WTC11 (cell line): ENCODE data around the gene STARD10. TPM values are rescaled to one million over a fixed set of nuclear protein-coding genes. Genes with fewer than 3 reads are reported as not detected.
"Not testable (repeated sequence)": the region's sequence is repeated elsewhere in the genome, so short reads cannot be mapped to it uniquely, and the experiment has no call there.

Experiments
- ATAC-seq: fragments of 200-7000 bp; cut with Tn5 transposase; 2 replicates; pipeline ENCODE4 v1.10.0; 2021; ENCODE audit warnings: mild to moderate bottlenecking, moderate library complexity
- CTCF ChIA-PET: fragments of 300-600 bp; sonication (Branson Sonifier 250); formaldehyde crosslinking; loops from one replicate; lab custom pipeline; 2021; ENCODE audit warnings: antibody characterized with exemption; lab: Charles Lee
- POLR2A ChIA-PET: fragments of 350-600 bp; sonication (Branson Sonifier 250); formaldehyde crosslinking; loops from one replicate; lab custom pipeline; 2021; ENCODE audit warnings: antibody characterized with exemption; lab: Charles Lee
- DNase-seq: peaks from one replicate; pipeline ENCODE4 v3.0.0; 2021; ENCODE audit warnings: low spot score
- H3K27ac Mint-ChIP-seq: 2 replicates; pipeline ENCODE4 v1.8.0; 2021; ENCODE audit warnings: mixed read lengths
- H3K27me3 Mint-ChIP-seq: 2 replicates; pipeline ENCODE4 v1.8.0; 2021; ENCODE audit warnings: low read depth, mild to moderate bottlenecking, moderate library complexity, mixed read lengths
- H3K36me3 Mint-ChIP-seq: 2 replicates; pipeline ENCODE4 v1.8.0; 2021; ENCODE audit warnings: mixed read lengths
- H3K4me1 Mint-ChIP-seq: 2 replicates; pipeline ENCODE4 v1.8.0; 2022; ENCODE audit warnings: mixed read lengths
- H3K4me3 Mint-ChIP-seq: 2 replicates; pipeline ENCODE4 v1.8.0; 2021; ENCODE audit warnings: mild to moderate bottlenecking, moderate library complexity, mixed read lengths
- H3K9me3 Mint-ChIP-seq: 2 replicates; pipeline ENCODE4 v1.8.0; 2021; ENCODE audit warnings: mixed read lengths
- CREB1 ChIP-seq: sonication (generic); formaldehyde crosslinking; IDR thresholded peaks from 2 replicates; pipeline ENCODE4 v1.8.0; 2023; ENCODE audit warnings: mild to moderate bottlenecking, missing genetic modification reagents
- FOXP1 ChIP-seq: sonication (generic); formaldehyde crosslinking; IDR thresholded peaks from 2 replicates; pipeline ENCODE4 v1.8.0; 2022; ENCODE audit warnings: missing genetic modification reagents, mild to moderate bottlenecking, moderate library complexity, borderline replicate concordance
- JAZF1 ChIP-seq: fragments of 250-450 bp; sonication (Bioruptor Pico); IDR thresholded peaks from 2 replicates; pipeline ENCODE4 v1.9.0; 2021; ENCODE audit warnings: moderate library complexity, mild to moderate bottlenecking, inconsistent platforms
- MXD4 ChIP-seq: fragments of 250-450 bp; sonication (Bioruptor Pico); IDR thresholded peaks from 2 replicates; pipeline ENCODE4 v1.8.0; 2021; ENCODE audit warnings: mild to moderate bottlenecking, moderate library complexity, borderline replicate concordance
- NFATC4 ChIP-seq: fragments of 250-450 bp; sonication (Bioruptor Pico); IDR thresholded peaks from 2 replicates; pipeline ENCODE4 v1.9.0; 2021; ENCODE audit warnings: mild to moderate bottlenecking
- NFE2L1 ChIP-seq: sonication (generic); formaldehyde crosslinking; IDR thresholded peaks from 2 replicates; pipeline ENCODE4 v1.8.1; 2023; ENCODE audit warnings: missing genetic modification reagents
- NFYB ChIP-seq: sonication (generic); formaldehyde crosslinking; conservative IDR thresholded peaks from 2 replicates; pipeline ENCODE4 v1.8.0; 2022; ENCODE audit warnings: low read depth, missing genetic modification reagents
- NR2C2 ChIP-seq: sonication (generic); formaldehyde crosslinking; IDR thresholded peaks from 2 replicates; pipeline ENCODE4 v1.8.0; 2022; ENCODE audit warnings: mild to moderate bottlenecking, missing genetic modification reagents
- OVOL2 ChIP-seq: fragments of 250-450 bp; sonication (Bioruptor Pico); IDR thresholded peaks from 2 replicates; pipeline ENCODE4 v1.9.0; 2021; ENCODE audit warnings: mild to moderate bottlenecking, borderline replicate concordance
- PRRX2 ChIP-seq: fragments of 250-450 bp; sonication (Bioruptor Pico); IDR thresholded peaks from 2 replicates; pipeline ENCODE4 v1.8.0; 2021; ENCODE audit warnings: mild to moderate bottlenecking
- SMAD3 ChIP-seq: sonication (generic); formaldehyde crosslinking; IDR thresholded peaks from 2 replicates; pipeline ENCODE4 v1.8.0; 2022; ENCODE audit warnings: missing genetic modification reagents, mild to moderate bottlenecking, borderline replicate concordance
- SOX15 ChIP-seq: fragments of 250-450 bp; sonication (Bioruptor Pico); IDR thresholded peaks from 2 replicates; pipeline ENCODE4 v1.9.0; 2021; ENCODE audit warnings: mild to moderate bottlenecking
- SP1 ChIP-seq: sonication (generic); formaldehyde crosslinking; conservative IDR thresholded peaks from 2 replicates; pipeline ENCODE4 v1.8.1; 2022; ENCODE audit warnings: missing genetic modification reagents
- TEAD1 ChIP-seq: sonication (generic); formaldehyde crosslinking; IDR thresholded peaks from 2 replicates; pipeline ENCODE4 v1.8.0; 2022; ENCODE audit warnings: mild to moderate bottlenecking, missing genetic modification reagents
- ZNF138 ChIP-seq: sonication (generic); formaldehyde crosslinking; conservative IDR thresholded peaks from 2 replicates; pipeline ENCODE4 v1.8.1; 2022; ENCODE audit warnings: mild to moderate bottlenecking, moderate library complexity, missing genetic modification reagents
- ZNF263 ChIP-seq: sonication (generic); formaldehyde crosslinking; IDR thresholded peaks from 2 replicates; pipeline ENCODE4 v1.8.1; 2022; ENCODE audit warnings: low read depth, mild to moderate bottlenecking, moderate library complexity, missing genetic modification reagents
- total RNA-seq: library from RNA; stranded (reverse); gene quantifications from 3 replicates; pipeline ENCODE4 v1.2.3, GENCODE V29; 2021
- TF ChIP-seq, protein P1 (sequence below): fragments of 250-450 bp; sonication (Bioruptor Pico); IDR thresholded peaks from 2 replicates; pipeline ENCODE4 v1.8.0; 2021; ENCODE audit warnings: mild to moderate bottlenecking
- TF ChIP-seq, protein P2 (sequence below): sonication (generic); formaldehyde crosslinking; IDR thresholded peaks from 2 replicates; pipeline ENCODE4 v1.8.0; 2023; ENCODE audit warnings: missing genetic modification reagents
- TF ChIP-seq, protein P3 (sequence below): sonication (generic); formaldehyde crosslinking; IDR thresholded peaks from 2 replicates; pipeline ENCODE4 v1.8.0; 2022; ENCODE audit warnings: mild to moderate bottlenecking, missing genetic modification reagents
- TF ChIP-seq, protein P4 (sequence below): sonication (generic); formaldehyde crosslinking; IDR thresholded peaks from 2 replicates; pipeline ENCODE4 v1.8.1; 2023; ENCODE audit warnings: mild to moderate bottlenecking, missing genetic modification reagents, borderline replicate concordance
- TF ChIP-seq, protein P5 (sequence below): sonication (generic); formaldehyde crosslinking; IDR thresholded peaks from 2 replicates; pipeline ENCODE4 v1.8.1; 2022; ENCODE audit warnings: mild to moderate bottlenecking, moderate library complexity, missing genetic modification reagents
- TF ChIP-seq, protein P6 (sequence below): sonication (generic); formaldehyde crosslinking; IDR thresholded peaks from 2 replicates; pipeline ENCODE4 v1.8.1; 2023; ENCODE audit warnings: mild to moderate bottlenecking, missing genetic modification reagents, moderate library complexity
- TF ChIP-seq, protein P7 (sequence below): sonication (generic); formaldehyde crosslinking; IDR thresholded peaks from 2 replicates; pipeline ENCODE4 v1.8.0; 2022; ENCODE audit warnings: mild to moderate bottlenecking, missing genetic modification reagents

The STARD10 gene
- total RNA-seq, 1 experiment from 2014 or later = 32.0 TPM

DNA sequence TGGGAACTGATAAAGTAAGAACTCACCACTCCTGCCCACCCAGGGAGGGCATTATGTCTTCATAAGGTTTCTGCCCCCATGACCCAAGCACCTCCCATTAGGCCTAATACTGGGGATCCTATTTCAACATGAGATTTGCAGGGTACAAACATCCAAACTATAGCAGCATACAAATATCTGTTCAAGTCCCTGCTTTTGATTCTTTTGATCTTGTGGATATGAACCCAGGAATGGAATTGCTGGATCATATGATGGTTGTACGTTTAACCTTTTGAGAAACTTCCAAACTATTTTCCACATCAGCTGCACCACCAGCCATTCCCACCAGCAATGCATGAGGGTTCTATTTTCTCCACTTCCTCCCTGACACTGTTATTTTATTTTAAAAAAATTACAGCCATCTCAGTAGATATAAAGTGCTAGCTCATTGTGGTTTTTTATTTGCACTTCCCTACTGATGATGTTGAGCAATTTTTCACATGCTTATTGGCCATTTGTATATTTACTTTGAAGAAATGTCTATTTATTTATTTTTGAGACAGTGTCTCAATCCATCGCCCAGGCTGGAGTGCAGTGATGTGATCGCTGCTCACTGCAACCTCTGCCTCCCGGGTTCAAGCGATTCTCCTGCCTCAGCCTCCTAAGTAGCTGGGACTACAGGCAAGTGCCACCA is 13.3 kb upstream of the STARD10 start (continued):
- TF ChIP-seq, protein P1, sequence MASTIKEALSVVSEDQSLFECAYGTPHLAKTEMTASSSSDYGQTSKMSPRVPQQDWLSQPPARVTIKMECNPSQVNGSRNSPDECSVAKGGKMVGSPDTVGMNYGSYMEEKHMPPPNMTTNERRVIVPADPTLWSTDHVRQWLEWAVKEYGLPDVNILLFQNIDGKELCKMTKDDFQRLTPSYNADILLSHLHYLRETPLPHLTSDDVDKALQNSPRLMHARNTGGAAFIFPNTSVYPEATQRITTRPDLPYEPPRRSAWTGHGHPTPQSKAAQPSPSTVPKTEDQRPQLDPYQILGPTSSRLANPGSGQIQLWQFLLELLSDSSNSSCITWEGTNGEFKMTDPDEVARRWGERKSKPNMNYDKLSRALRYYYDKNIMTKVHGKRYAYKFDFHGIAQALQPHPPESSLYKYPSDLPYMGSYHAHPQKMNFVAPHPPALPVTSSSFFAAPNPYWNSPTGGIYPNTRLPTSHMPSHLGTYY = no peak
- TF ChIP-seq ZNF263 (CRISPR knock-in tag) (no peak), SP1 (CRISPR knock-in tag) (no peak), JAZF1 (CRISPR knock-in tag) (no peak), NFE2L1 (no peak), OVOL2 (CRISPR knock-in tag) (no peak), ZNF138 (CRISPR knock-in tag) (no peak), NFATC4 (CRISPR knock-in tag) (no peak)
- TF ChIP-seq, protein P2, sequence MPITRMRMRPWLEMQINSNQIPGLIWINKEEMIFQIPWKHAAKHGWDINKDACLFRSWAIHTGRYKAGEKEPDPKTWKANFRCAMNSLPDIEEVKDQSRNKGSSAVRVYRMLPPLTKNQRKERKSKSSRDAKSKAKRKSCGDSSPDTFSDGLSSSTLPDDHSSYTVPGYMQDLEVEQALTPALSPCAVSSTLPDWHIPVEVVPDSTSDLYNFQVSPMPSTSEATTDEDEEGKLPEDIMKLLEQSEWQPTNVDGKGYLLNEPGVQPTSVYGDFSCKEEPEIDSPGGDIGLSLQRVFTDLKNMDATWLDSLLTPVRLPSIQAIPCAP (CRISPR knock-in tag) = no peak
- TF ChIP-seq, protein P3, sequence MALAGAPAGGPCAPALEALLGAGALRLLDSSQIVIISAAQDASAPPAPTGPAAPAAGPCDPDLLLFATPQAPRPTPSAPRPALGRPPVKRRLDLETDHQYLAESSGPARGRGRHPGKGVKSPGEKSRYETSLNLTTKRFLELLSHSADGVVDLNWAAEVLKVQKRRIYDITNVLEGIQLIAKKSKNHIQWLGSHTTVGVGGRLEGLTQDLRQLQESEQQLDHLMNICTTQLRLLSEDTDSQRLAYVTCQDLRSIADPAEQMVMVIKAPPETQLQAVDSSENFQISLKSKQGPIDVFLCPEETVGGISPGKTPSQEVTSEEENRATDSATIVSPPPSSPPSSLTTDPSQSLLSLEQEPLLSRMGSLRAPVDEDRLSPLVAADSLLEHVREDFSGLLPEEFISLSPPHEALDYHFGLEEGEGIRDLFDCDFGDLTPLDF = no peak
- TF ChIP-seq, protein P4, sequence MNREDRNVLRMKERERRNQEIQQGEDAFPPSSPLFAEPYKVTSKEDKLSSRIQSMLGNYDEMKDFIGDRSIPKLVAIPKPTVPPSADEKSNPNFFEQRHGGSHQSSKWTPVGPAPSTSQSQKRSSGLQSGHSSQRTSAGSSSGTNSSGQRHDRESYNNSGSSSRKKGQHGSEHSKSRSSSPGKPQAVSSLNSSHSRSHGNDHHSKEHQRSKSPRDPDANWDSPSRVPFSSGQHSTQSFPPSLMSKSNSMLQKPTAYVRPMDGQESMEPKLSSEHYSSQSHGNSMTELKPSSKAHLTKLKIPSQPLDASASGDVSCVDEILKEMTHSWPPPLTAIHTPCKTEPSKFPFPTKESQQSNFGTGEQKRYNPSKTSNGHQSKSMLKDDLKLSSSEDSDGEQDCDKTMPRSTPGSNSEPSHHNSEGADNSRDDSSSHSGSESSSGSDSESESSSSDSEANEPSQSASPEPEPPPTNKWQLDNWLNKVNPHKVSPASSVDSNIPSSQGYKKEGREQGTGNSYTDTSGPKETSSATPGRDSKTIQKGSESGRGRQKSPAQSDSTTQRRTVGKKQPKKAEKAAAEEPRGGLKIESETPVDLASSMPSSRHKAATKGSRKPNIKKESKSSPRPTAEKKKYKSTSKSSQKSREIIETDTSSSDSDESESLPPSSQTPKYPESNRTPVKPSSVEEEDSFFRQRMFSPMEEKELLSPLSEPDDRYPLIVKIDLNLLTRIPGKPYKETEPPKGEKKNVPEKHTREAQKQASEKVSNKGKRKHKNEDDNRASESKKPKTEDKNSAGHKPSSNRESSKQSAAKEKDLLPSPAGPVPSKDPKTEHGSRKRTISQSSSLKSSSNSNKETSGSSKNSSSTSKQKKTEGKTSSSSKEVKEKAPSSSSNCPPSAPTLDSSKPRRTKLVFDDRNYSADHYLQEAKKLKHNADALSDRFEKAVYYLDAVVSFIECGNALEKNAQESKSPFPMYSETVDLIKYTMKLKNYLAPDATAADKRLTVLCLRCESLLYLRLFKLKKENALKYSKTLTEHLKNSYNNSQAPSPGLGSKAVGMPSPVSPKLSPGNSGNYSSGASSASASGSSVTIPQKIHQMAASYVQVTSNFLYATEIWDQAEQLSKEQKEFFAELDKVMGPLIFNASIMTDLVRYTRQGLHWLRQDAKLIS (CRISPR knock-in tag) = no peak

DNA sequence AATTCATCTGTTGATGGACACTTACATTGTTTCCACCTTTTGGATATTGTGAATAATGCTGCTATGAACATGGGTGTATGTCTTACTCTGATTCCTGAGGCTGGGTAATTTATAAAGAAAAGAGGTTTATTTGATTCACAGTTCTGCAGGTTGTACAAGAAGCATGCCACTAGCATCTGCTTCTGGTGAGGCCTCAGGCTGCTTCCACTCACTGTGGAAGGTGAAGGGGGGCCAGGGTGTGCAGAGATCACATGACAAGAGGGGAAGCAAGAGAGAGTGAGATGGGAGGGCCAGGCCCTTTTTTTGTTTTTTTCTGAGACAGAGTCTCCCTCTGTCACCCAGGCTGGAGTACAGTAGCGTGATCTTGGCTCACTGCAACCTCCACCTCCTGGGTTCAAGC is 12.5 kb upstream of the STARD10 start:
- CTCF ChIA-PET, H3K4me3 Mint-ChIP-seq, H3K27ac Mint-ChIP-seq, ATAC-seq, H3K9me3 Mint-ChIP-seq, H3K36me3 Mint-ChIP-seq, H3K4me1 Mint-ChIP-seq, DNase-seq, H3K27me3 Mint-ChIP-seq, POLR2A ChIA-PET: not testable (repeated sequence)

DNA sequence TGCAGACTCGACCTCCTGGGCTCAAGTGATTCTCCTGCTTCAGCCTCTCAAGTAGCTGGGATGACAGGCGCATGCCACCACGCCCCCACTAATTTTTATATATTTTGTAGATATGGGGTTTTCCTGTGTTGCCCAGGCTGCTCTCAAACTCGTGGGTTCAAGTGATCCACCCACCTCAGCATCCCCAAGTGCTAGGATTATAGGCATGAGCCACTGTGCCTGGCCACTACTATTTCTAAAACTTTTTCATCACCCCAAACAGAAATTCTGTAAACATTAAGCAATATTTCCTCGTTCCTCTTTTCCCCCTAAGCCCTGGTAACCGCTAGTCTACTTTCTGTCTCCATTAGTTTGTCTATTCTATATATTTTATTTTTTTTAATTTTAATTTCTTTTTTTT is 11.4 kb upstream of the STARD10 start:
- ChIA-PET CTCF (no interaction called here), POLR2A (no interaction called here)
- Mint-ChIP-seq H3K27ac (no peak overlapping the region), H3K4me1 (no peaks in the 10 kb centered on the region), H3K36me3 (peaks cover 2% of the 10 kb centered on the region; the same call in 1 of the 2 replicates), H3K27me3 (no peaks in the 10 kb centered on the region), H3K9me3 (no peaks in the 10 kb centered on the region), H3K4me3 (no peak overlapping the region)
- no peak for ATAC-seq
- no peak for DNase-seq
- TF ChIP-seq, protein P5, sequence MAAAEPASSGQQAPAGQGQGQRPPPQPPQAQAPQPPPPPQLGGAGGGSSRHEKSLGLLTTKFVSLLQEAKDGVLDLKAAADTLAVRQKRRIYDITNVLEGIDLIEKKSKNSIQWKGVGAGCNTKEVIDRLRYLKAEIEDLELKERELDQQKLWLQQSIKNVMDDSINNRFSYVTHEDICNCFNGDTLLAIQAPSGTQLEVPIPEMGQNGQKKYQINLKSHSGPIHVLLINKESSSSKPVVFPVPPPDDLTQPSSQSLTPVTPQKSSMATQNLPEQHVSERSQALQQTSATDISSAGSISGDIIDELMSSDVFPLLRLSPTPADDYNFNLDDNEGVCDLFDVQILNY (CRISPR knock-in tag) = no peak
- no peak for TF ChIP-seq NFYB
- no peak for TF ChIP-seq SOX15 (CRISPR knock-in tag)
- no peak for TF ChIP-seq MXD4 (CRISPR knock-in tag)
- TF ChIP-seq CREB1 (CRISPR knock-in tag) = no peak
- TF ChIP-seq SMAD3 = no peak
- no peak for TF ChIP-seq PRRX2 (CRISPR knock-in tag)
- no peak for TF ChIP-seq TEAD1 (CRISPR knock-in tag)
- no peak for TF ChIP-seq NR2C2
- TF ChIP-seq, protein P6, sequence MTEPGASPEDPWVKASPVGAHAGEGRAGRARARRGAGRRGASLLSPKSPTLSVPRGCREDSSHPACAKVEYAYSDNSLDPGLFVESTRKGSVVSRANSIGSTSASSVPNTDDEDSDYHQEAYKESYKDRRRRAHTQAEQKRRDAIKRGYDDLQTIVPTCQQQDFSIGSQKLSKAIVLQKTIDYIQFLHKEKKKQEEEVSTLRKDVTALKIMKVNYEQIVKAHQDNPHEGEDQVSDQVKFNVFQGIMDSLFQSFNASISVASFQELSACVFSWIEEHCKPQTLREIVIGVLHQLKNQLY (CRISPR knock-in tag) = no peak
- TF ChIP-seq FOXP1 (CRISPR knock-in tag) = no peak
- TF ChIP-seq, protein P7, sequence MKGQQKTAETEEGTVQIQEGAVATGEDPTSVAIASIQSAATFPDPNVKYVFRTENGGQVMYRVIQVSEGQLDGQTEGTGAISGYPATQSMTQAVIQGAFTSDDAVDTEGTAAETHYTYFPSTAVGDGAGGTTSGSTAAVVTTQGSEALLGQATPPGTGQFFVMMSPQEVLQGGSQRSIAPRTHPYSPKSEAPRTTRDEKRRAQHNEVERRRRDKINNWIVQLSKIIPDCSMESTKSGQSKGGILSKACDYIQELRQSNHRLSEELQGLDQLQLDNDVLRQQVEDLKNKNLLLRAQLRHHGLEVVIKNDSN (CRISPR knock-in tag) = no peak
